K562 (cell line): ENCODE results near the gene VDAC1. TPM values are rescaled to one million over a fixed set of nuclear protein-coding genes. Genes with fewer than 3 reads are reported as not detected.

ENCODE experiments used
- BRD4 ChIP-seq: fragments of 200-600 bp; sonication (generic); IDR thresholded peaks from 2 replicates; pipeline ENCODE4 v1.6.1; 2017; ENCODE audit warnings: inconsistent platforms
- CXXC5 ChIP-seq: fragments of 250-450 bp; sonication (Bioruptor Pico); IDR thresholded peaks from 2 replicates; pipeline ENCODE4 v1.8.0; 2022; ENCODE audit warnings: inconsistent platforms, mild to moderate bottlenecking, moderate library complexity
- FOXK1 ChIP-seq: sonication (generic); formaldehyde crosslinking; IDR thresholded peaks from 2 replicates; pipeline ENCODE4 v1.8.0; 2022; ENCODE audit warnings: missing genetic modification reagents, mild to moderate bottlenecking, borderline replicate concordance
- HDAC1 ChIP-seq, 2 experiments: fragments of 450-650 bp; IDR thresholded peaks; 2 replicates each; pipeline ENCODE4 v1.6.1; 2016 to 2017; ENCODE audit warnings: inconsistent platforms in 1 of 2, mild to moderate bottlenecking in 1 of 2, moderate library complexity in 1 of 2
- JUNB ChIP-seq: fragments of 450-650 bp; formaldehyde crosslinking; conservative IDR thresholded peaks from 2 replicates; pipeline ENCODE4 v1.4.0; 2020; ENCODE audit warnings: mild to moderate bottlenecking
- KDM1A ChIP-seq, 2 experiments: fragments of 450-650 bp; IDR thresholded peaks; 2 replicates each; pipeline ENCODE4 v1.6.1; 2016; ENCODE audit warnings: mild to moderate bottlenecking in 2 of 2
- NFIC ChIP-seq: fragments of 450-650 bp; IDR thresholded peaks from 2 replicates; pipeline ENCODE4 v1.6.1; 2017; ENCODE audit warnings: mild to moderate bottlenecking, inconsistent platforms
- POLR3G ChIP-seq: IDR thresholded peaks from 2 replicates; pipeline ENCODE4 v1.6.1; 2011; ENCODE audit not compliant: insufficient read length, insufficient replicate concordance; ENCODE audit errors: extremely low read depth
- POU5F1 ChIP-seq: fragments of 150-350 bp; IDR thresholded peaks from 2 replicates; pipeline ENCODE4 v1.6.1; 2014; ENCODE audit warnings: borderline replicate concordance, low read length, low read depth, mild to moderate bottlenecking; ENCODE audit not compliant: partially characterized antibody
- RCOR1 ChIP-seq, 2 experiments: IDR thresholded peaks; 2 replicates each; pipeline ENCODE4 v1.6.1; 2012; ENCODE audit warnings: low read depth in 2 of 2, low read length in 2 of 2, borderline replicate concordance in 1 of 2, improper control_type of control experiment in 1 of 2
- ZNF316 ChIP-seq: fragments of 450-650 bp; IDR thresholded peaks from 2 replicates; pipeline ENCODE4 v1.6.1; 2016
- polyA plus RNA-seq, 8 experiments: library from polyadenylated mRNA; depleted of rRNA in 4 of 8; stranded (reverse) in 5 of 8; unstranded in 3 of 8; fragments of >200 nt; fragmentation: Nextera tagmentation in 2 of 8; fragmentation: Illumina TruSeq in 1 of 8; extraction: Ambion mirVana in 2 of 8; extraction: Trizol in 1 of 8; gene quantifications; 2 replicates each; pipeline versions ENCODE4 v1.2.1 to v1.2.3, GENCODE V29; 2011 to 2014; ENCODE audit warnings: inconsistent platforms in 1 of 8, missing spikeins in 1 of 8
- total RNA-seq, 7 experiments: library from RNA; depleted of rRNA in 6 of 7; stranded (reverse); fragments of >200 nt in 6 of 7; fragmentation: Illumina TruSeq in 2 of 7; extraction: Trizol in 2 of 7; gene quantifications; 2 replicates each; pipeline versions ENCODE4 v1.2.1 to v1.2.3, GENCODE V29; 2011 to 2021; ENCODE audit warnings: low replicate concordance in 1 of 7
- TF ChIP-seq, protein P1 (sequence below): fragments of 450-650 bp; IDR thresholded peaks from 2 replicates; pipeline ENCODE4 v1.6.1; 2018; ENCODE audit not compliant: partially characterized antibody
- TF ChIP-seq, protein P2 (sequence below): fragments of 250-450 bp; sonication (Bioruptor Pico); IDR thresholded peaks from 2 replicates; pipeline ENCODE4 v1.8.0; 2021; ENCODE audit warnings: moderate library complexity, mild to moderate bottlenecking, inconsistent platforms
- TF ChIP-seq, protein P3 (sequence below): sonication (generic); formaldehyde crosslinking; IDR thresholded peaks from 2 replicates; pipeline ENCODE4 v1.8.0; 2023; ENCODE audit warnings: mild to moderate bottlenecking, missing genetic modification reagents
- TF ChIP-seq, protein P4 (sequence below): fragments of 450-650 bp; formaldehyde crosslinking; IDR thresholded peaks from 2 replicates; pipeline ENCODE4 v1.4.0; 2020; ENCODE audit warnings: mild to moderate bottlenecking, moderate library complexity
- TF ChIP-seq, protein P5 (sequence below), 2 experiments: fragments of 450-650 bp in 1 of 2; sonication (generic) in 1 of 2; formaldehyde crosslinking; conservative IDR thresholded peaks; 2 replicates each; pipeline versions ENCODE4 v1.4.0 to v1.8.1; 2020 to 2022; ENCODE audit warnings: mild to moderate bottlenecking in 1 of 2, missing genetic modification reagents in 1 of 2

Gene VDAC1
- total and polyA plus RNA-seq, 9 of the 15 experiments (the other 6 are each of a cell fraction or from before 2014, with no cell fraction given), result 168 to 366 (median 293) TPM

DNA sequence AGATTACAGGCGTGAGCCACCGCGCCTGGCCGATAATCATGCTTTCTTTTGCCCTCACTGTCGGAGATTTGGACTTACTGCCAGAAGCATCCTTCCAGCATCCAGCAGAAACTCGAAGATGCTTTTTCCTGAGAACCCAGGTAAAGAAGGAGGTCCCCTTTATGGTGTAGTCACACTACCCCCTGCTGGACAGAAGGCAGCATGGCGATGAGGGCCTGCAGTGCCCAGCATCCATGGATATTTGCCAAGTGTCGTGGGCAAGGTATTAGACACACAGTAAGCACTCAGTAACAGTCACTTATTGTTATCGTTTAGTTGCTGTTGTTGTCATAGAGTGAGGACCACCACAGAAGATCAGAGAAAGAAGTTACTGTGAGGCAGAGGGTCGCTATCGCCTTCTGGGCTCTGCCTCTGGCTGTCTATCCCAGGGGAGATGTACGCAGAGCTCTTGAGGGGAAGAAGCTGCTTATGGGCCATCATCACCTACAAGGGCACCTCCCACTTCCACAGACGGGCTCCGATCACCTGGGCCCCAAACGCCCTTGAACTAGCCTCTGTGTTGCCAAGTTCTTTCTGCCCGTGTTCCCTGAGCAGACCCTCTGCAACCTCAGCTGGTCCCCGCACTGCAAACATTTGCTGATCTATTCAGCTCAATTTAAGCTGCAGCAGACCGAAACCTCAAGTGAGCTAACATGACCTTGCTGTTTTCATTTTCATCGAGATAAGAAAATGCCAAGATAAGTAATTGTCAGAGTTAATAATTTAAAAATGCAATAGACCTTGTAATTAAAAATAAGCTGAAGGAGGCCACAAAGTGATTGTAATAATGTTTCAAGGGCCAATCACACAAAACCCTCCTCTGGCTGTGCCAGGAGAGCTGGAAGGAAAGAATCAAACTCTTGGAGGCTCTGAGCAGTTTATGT is 60.3 kb downstream of the VDAC1 start (continued):
- TF ChIP-seq, protein P1, sequence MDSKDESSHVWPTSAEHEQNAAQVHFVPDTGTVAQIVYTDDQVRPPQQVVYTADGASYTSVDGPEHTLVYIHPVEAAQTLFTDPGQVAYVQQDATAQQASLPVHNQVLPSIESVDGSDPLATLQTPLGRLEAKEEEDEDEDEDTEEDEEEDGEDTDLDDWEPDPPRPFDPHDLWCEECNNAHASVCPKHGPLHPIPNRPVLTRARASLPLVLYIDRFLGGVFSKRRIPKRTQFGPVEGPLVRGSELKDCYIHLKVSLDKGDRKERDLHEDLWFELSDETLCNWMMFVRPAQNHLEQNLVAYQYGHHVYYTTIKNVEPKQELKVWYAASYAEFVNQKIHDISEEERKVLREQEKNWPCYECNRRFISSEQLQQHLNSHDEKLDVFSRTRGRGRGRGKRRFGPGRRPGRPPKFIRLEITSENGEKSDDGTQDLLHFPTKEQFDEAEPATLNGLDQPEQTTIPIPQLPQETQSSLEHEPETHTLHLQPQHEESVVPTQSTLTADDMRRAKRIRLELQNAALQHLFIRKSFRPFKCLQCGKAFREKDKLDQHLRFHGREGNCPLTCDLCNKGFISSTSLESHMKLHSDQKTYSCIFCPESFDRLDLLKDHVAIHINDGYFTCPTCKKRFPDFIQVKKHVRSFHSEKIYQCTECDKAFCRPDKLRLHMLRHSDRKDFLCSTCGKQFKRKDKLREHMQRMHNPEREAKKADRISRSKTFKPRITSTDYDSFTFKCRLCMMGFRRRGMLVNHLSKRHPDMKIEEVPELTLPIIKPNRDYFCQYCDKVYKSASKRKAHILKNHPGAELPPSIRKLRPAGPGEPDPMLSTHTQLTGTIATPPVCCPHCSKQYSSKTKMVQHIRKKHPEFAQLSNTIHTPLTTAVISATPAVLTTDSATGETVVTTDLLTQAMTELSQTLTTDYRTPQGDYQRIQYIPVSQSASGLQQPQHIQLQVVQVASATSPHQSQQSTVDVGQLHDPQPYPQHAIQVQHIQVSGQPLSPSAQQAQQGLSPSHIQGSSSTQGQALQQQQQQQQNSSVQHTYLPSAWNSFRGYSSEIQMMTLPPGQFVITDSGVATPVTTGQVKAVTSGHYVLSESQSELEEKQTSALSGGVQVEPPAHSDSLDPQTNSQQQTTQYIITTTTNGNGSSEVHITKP, result no peak
- no peak for TF ChIP-seq POU5F1
- TF ChIP-seq, protein P2, sequence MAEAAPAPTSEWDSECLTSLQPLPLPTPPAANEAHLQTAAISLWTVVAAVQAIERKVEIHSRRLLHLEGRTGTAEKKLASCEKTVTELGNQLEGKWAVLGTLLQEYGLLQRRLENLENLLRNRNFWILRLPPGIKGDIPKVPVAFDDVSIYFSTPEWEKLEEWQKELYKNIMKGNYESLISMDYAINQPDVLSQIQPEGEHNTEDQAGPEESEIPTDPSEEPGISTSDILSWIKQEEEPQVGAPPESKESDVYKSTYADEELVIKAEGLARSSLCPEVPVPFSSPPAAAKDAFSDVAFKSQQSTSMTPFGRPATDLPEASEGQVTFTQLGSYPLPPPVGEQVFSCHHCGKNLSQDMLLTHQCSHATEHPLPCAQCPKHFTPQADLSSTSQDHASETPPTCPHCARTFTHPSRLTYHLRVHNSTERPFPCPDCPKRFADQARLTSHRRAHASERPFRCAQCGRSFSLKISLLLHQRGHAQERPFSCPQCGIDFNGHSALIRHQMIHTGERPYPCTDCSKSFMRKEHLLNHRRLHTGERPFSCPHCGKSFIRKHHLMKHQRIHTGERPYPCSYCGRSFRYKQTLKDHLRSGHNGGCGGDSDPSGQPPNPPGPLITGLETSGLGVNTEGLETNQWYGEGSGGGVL, result no peak
- no peak for TF ChIP-seq BRD4
- TF ChIP-seq, protein P3, sequence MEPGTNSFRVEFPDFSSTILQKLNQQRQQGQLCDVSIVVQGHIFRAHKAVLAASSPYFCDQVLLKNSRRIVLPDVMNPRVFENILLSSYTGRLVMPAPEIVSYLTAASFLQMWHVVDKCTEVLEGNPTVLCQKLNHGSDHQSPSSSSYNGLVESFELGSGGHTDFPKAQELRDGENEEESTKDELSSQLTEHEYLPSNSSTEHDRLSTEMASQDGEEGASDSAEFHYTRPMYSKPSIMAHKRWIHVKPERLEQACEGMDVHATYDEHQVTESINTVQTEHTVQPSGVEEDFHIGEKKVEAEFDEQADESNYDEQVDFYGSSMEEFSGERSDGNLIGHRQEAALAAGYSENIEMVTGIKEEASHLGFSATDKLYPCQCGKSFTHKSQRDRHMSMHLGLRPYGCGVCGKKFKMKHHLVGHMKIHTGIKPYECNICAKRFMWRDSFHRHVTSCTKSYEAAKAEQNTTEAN (CRISPR knock-in tag), result no peak
- TF ChIP-seq CXXC5, result 0 out of 2 replicates have a peak, but pooled peaks have one; percentile 14
- peak in 1 of 2 experiments; percentile 59; a peak in 1 of 4 replicates for TF ChIP-seq KDM1A (IDR thresholded peaks at IDR 0.05)
- peak; percentile 91 for TF ChIP-seq NFIC
- peak in 1 of 2 experiments; percentile 74; a peak in 2 of 4 replicates for TF ChIP-seq RCOR1 (IDR thresholded peaks at IDR 0.05; ENCODE audit: borderline replicate concordance in 1 of 2, low read depth in 2 of 2, low read length in 2 of 2)
- TF ChIP-seq, protein P4, sequence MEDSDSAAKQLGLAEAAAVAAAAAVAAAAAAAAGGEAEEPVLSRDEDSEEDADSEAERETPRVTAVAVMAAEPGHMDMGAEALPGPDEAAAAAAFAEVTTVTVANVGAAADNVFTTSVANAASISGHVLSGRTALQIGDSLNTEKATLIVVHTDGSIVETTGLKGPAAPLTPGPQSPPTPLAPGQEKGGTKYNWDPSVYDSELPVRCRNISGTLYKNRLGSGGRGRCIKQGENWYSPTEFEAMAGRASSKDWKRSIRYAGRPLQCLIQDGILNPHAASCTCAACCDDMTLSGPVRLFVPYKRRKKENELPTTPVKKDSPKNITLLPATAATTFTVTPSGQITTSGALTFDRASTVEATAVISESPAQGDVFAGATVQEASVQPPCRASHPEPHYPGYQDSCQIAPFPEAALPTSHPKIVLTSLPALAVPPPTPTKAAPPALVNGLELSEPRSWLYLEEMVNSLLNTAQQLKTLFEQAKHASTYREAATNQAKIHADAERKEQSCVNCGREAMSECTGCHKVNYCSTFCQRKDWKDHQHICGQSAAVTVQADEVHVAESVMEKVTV (CRISPR knock-in tag), result peak; percentile 84
- TF ChIP-seq FOXK1 (CRISPR knock-in tag), result no peak
- TF ChIP-seq POLR3G, result no peak
- TF ChIP-seq, protein P5, sequence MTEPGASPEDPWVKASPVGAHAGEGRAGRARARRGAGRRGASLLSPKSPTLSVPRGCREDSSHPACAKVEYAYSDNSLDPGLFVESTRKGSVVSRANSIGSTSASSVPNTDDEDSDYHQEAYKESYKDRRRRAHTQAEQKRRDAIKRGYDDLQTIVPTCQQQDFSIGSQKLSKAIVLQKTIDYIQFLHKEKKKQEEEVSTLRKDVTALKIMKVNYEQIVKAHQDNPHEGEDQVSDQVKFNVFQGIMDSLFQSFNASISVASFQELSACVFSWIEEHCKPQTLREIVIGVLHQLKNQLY (CRISPR knock-in tag; conservative IDR thresholded peaks at IDR 0.05), result 0 out of 4 replicates have a peak, but pooled peaks of 1 of the 2 experiments have one; percentile 54
- peak in 1 of 2 experiments; percentile 29; a peak in 1 of 4 replicates for TF ChIP-seq HDAC1 (IDR thresholded peaks at IDR 0.05)
- no peak for TF ChIP-seq JUNB (CRISPR knock-in tag)
- no peak for TF ChIP-seq ZNF316
